HG02642 (cell line): ENCODE data around the gene GNB1L.
"Not testable (repeated sequence)": the region's sequence is repeated elsewhere in the genome, so short reads cannot be mapped to it uniquely, and the experiment has no call there.

ENCODE experiments used
- ATAC-seq: cut with Tn5 transposase; IDR thresholded peaks from one replicate; pipeline ENCODE4 v1.9.1; 2021; ENCODE audit warnings: mild to moderate bottlenecking; ENCODE audit not compliant: unreplicated experiment, poor library complexity

Gene GNB1L

GRCh38 chr22:19848298-19849224 lies 6.1 kb downstream of the GNB1L start:
- ATAC-seq: no peak

- ATAC-seq: no peak
These were observed 7.4 kb downstream of the GNB1L start for GRCh38 chr22:19847345-19847632.

DNA sequence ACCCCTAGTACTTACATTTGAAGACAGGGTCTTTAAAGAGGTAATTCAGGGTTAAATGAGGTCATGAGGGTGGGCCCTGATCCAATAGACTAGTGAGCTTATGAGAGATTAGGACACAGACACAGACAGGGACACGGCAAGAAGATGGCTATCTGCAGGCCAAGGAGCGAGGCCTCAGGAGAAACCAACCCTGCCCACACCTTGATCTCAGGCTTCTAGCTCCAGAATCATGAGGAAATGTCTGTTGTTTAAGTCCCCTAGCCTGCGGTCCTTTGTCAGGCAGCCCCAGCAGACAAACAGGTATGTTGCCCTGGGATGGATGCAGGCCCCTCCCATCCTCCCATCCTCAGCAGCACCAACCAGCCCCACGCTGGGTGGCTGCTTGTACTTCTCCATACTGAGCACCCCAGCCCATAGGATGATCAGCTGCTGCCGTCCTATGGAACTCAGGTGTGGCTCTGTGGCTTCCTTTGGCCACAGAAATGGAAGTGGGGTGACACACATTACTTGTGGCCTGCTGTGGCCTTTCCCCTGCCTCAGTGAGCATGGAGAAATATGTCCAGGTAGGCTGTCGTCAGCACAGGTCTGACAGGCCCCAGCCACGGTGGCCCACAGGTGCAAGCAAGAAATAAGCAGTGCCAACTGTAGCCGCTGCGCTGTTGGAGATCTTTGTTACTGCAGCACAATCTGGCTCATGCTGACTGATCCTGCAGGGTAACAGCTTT lies 7.9 kb downstream of the GNB1L start:
- no peak for ATAC-seq

DNA sequence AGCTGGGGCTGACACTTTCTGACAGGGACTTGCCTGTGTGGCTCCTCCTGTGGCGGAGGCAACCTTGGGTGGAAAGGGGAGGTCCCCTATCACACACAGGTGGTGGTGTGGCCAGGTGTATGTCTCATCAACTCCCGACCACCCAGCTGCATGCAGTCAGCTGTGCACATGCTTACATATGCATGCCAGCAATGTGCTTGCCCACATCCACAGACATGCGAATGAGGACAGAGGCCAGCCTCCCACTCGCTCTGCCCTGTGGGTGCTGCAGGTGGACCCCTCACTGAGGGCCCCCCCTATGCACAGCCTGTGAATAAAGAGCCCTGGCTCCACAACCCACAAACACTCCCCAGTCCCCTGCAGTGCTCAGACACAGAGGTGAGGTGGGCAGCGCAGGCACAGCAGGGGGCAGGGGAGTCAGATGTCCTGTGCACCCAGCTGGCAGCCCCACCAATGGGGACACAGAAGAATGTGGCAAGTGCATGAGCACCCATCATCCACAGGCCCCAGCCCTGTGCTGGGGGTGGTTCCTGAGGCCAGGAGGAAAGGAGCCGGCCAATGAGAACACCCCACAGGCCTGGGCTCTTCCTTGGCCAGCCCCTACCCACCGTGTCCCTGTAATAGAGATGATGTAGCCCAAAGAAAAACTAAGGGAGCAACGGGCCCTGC lies 9.5 kb downstream of the GNB1L start:
- no peak for ATAC-seq

- ATAC-seq: no peak
These were observed 10.2 kb downstream of the GNB1L start for GRCh38 chr22:19844377-19845053.

DNA sequence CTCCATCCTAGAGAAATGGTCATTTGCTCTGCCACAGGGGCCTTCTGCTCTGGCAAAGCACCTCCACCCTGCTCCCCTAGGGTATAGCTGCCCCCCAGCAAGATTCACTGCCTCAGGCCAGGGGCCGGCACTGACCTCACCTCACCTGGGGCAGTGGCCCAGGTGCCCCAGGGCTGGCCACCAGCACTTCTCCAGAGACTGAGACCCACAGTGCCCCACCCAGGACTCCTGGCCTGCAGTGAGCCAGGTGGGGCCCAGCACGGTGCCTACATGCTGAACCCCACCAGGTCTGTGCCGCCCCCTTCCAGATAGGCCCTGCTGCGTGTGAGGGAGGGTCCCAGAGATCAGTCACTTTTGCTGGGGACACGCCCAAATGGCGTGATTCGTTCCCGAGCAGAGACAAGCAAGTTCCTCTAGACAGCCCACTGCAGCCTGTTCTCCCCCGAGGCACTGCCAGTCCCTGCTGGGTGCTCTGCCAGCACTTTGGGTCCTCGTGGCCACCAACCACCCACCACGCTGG lies 10.8 kb downstream of the GNB1L start:
- no peak for ATAC-seq

- no peak for ATAC-seq
These were observed 11.4 kb downstream of the GNB1L start for GRCh38 chr22:19843107-19843856.

- no peak for ATAC-seq
These were observed 12.1 kb downstream of the GNB1L start for GRCh38 chr22:19842393-19843106.

GRCh38 chr22:19841641-19842392 lies 12.9 kb downstream of the GNB1L start:
- no peak for ATAC-seq

DNA sequence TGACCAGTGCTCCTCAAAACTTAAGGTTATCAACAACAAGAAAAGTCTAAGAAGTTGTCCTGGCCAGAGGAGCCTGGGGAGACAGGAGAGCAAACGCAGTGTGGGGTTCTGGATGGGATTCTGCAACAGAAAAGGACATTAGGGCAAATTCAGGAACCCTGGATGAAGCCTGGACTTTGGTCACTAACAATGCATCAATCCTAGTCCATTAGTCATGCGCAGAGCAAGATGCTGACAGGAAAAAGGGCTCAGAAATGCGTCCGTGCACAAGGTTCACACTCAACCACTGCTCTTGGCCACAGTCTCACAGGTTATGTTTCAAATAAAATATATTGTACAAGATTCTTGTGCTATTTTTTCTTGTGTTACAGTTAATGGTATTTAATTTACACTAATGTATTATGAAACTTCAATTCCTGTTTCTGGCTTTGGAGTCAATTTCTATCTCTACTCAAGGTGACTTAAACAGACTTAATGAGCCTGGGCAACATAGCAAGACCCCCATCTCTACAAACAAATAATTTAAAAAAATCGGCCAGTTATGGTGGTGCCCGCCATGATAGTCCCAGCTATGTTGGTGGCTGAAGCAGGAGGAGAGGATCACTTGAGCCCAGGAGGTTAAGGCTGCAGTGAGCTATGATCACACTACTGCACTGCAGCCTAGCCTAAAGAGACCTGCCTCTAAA lies 13.6 kb downstream of the GNB1L start:
- no peak for ATAC-seq

GRCh38 chr22:19840059-19840458 lies 14.6 kb downstream of the GNB1L start:
- ATAC-seq: no peak

GRCh38 chr22:19837915-19838314 lies 16.8 kb downstream of the GNB1L start:
- ATAC-seq: no peak

GRCh38 chr22:19836512-19836911 lies 18.2 kb downstream of the GNB1L start:
- ATAC-seq: no peak

DNA sequence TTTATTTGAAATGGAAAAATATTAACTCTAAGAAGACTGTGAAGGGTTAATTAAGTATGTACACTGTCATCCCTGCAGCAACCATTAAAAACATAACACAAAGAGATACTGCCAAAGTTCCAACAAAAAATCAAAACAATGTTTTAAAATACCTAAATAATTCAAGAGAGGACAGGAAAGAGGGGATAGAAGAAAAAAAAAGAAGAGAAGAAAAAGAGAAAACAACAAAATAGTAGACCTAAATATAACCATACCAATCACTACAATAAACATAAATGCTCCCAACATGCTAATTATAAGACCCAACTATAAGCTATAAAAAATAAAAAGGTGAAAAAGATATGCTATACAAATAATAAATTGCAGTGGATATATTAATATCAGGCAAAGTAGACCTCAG lies 20.1 kb downstream of the GNB1L start:
- no peak for ATAC-seq

- not testable (repeated sequence) for ATAC-seq
These were observed 21.3 kb downstream of the GNB1L start for GRCh38 chr22:19833327-19833726.

- ATAC-seq: no peak
These were observed 22.1 kb downstream of the GNB1L start for GRCh38 chr22:19832476-19833108.

- ATAC-seq: not testable (repeated sequence)
These were observed 22.7 kb downstream of the GNB1L start for GRCh38 chr22:19831979-19832378.
